HEK293 (cell line): ENCODE results near the gene POC5.
A peak's percentile ranks its signal among the peaks of the same experiment; 100 is the strongest.

Experiments
- CTCF ChIA-PET: fragments of 350-600 bp; formaldehyde crosslinking; extraction: SDS; loops from one replicate; lab custom pipeline; 2021; ENCODE audit warnings: antibody characterized with exemption; lab: Yijun Ruan, JAX
- POLR2A ChIA-PET: fragments of 300-600 bp; formaldehyde crosslinking; extraction: SDS; loops from one replicate; lab custom pipeline; 2020; ENCODE audit warnings: antibody characterized with exemption, inconsistent platforms; lab: Yijun Ruan, JAX
- H3K27ac ChIP-seq: fragments of 200-500 bp; sonication (Bioruptor generic); 2 replicates; pipeline ENCODE4 v1.5.1; 2014; ENCODE audit warnings: low read depth, low read length, control low read depth, inconsistent platforms; ENCODE audit errors: extremely low read depth
- H3K36me3 ChIP-seq, 2 experiments: fragments of 200-500 bp in 1 of 2; sonication (Bioruptor generic) in 1 of 2; 1 replicate in 1 of 2; 2 replicates in 1 of 2; pipeline ENCODE4 v1.5.1; 2014 to 2017; ENCODE audit warnings: inconsistent platforms in 2 of 2, low read length in 2 of 2; ENCODE audit not compliant: control insufficient read depth in 2 of 2, insufficient read depth in 1 of 2
- H3K4me1 ChIP-seq: fragments of 200-500 bp; sonication (Bioruptor generic); 2 replicates; pipeline ENCODE4 v1.5.1; 2014; ENCODE audit warnings: mild to moderate bottlenecking, low read length, inconsistent platforms; ENCODE audit not compliant: control insufficient read depth, insufficient read depth
- H3K4me3 ChIP-seq: 2 replicates; pipeline ENCODE4 v1.5.1; 2011; ENCODE audit warnings: low read depth, mild to moderate bottlenecking, control low read depth, low read length, moderate library complexity
- H3K9me3 ChIP-seq: fragments of 200-500 bp; sonication (Bioruptor generic); 2 replicates; pipeline ENCODE4 v1.5.1; 2014; ENCODE audit warnings: low read depth, low read length, inconsistent platforms; ENCODE audit not compliant: control insufficient read depth, insufficient read depth
- EGR2 ChIP-seq: fragments of 450-650 bp; formaldehyde crosslinking; IDR thresholded peaks from 2 replicates; pipeline ENCODE4 v1.5.1; 2016; ENCODE audit warnings: low read depth, missing biosample characterization, missing genetic modification characterization
- GLIS2 ChIP-seq: fragments of 450-650 bp; formaldehyde crosslinking; IDR thresholded peaks from 2 replicates; pipeline ENCODE4 v1.5.1; 2016; ENCODE audit warnings: missing biosample characterization, missing genetic modification characterization
- HOXA7 ChIP-seq: sonication (generic); formaldehyde crosslinking; IDR thresholded peaks from 2 replicates; pipeline ENCODE4 v1.8.1; 2022; ENCODE audit warnings: missing genetic modification reagents, borderline replicate concordance
- KLF1 ChIP-seq: fragments of 450-650 bp; formaldehyde crosslinking; IDR thresholded peaks from 2 replicates; pipeline ENCODE4 v1.5.1; 2016; ENCODE audit warnings: missing biosample characterization, missing genetic modification characterization
- MZF1 ChIP-seq: fragments of 450-650 bp; formaldehyde crosslinking; IDR thresholded peaks from 2 replicates; pipeline ENCODE4 v1.5.1; 2017; ENCODE audit warnings: missing biosample characterization, missing genetic modification characterization, borderline replicate concordance
- PRDM1 ChIP-seq: fragments of 450-650 bp; formaldehyde crosslinking; IDR thresholded peaks from 2 replicates; pipeline ENCODE4; 2016; ENCODE audit warnings: missing biosample characterization, missing genetic modification characterization
- ZBTB1 ChIP-seq: fragments of 450-650 bp; formaldehyde crosslinking; IDR thresholded peaks from 2 replicates; pipeline ENCODE4 v1.5.1; 2016; ENCODE audit warnings: missing biosample characterization, missing genetic modification characterization
- ZBTB20 ChIP-seq: fragments of 450-650 bp; formaldehyde crosslinking; IDR thresholded peaks from 2 replicates; pipeline ENCODE4 v1.5.1; 2016; ENCODE audit warnings: missing biosample characterization, missing genetic modification characterization
- ZBTB48 ChIP-seq: fragments of 450-650 bp; formaldehyde crosslinking; IDR thresholded peaks from 2 replicates; pipeline ENCODE4 v1.5.1; 2016; ENCODE audit warnings: missing biosample characterization, missing genetic modification characterization
- ZFHX2 ChIP-seq: fragments of 450-650 bp; formaldehyde crosslinking; conservative IDR thresholded peaks from 2 replicates; pipeline ENCODE4 v1.5.1; 2016; ENCODE audit warnings: missing biosample characterization, missing genetic modification characterization
- ZIC2 ChIP-seq: fragments of 450-650 bp; formaldehyde crosslinking; IDR thresholded peaks from 2 replicates; pipeline ENCODE4 v1.5.1; 2016; ENCODE audit warnings: missing biosample characterization, missing genetic modification characterization
- ZNF23 ChIP-seq: fragments of 450-650 bp; formaldehyde crosslinking; IDR thresholded peaks from 2 replicates; pipeline ENCODE4 v1.5.1; 2016; ENCODE audit warnings: missing biosample characterization, missing genetic modification characterization, borderline replicate concordance
- ZNF350 ChIP-seq: fragments of 450-650 bp; formaldehyde crosslinking; IDR thresholded peaks from 2 replicates; pipeline ENCODE4 v1.5.0; 2017; ENCODE audit warnings: missing biosample characterization, mild to moderate bottlenecking, missing genetic modification characterization
- ZNF548 ChIP-seq: fragments of 450-650 bp; formaldehyde crosslinking; IDR thresholded peaks from 2 replicates; pipeline ENCODE4 v1.5.1; 2016; ENCODE audit warnings: missing biosample characterization, missing genetic modification characterization
- ZNF549 ChIP-seq: fragments of 450-650 bp; IDR thresholded peaks from 2 replicates; pipeline ENCODE4 v1.5.1; 2018; ENCODE audit warnings: missing biosample characterization, missing genetic modification characterization, mild to moderate bottlenecking, inconsistent platforms, moderate library complexity
- ZNF658 ChIP-seq: fragments of 450-650 bp; formaldehyde crosslinking; IDR thresholded peaks from 2 replicates; pipeline ENCODE4; 2016; ENCODE audit warnings: missing biosample characterization, missing genetic modification characterization
- ZSCAN16 ChIP-seq: fragments of 450-650 bp; formaldehyde crosslinking; IDR thresholded peaks from 2 replicates; pipeline ENCODE4 v1.5.1; 2016; ENCODE audit warnings: missing biosample characterization, missing genetic modification characterization
- TF ChIP-seq, protein P1 (sequence below): fragments of 450-650 bp; formaldehyde crosslinking; IDR thresholded peaks from 2 replicates; pipeline ENCODE4 v1.5.1; 2016; ENCODE audit warnings: missing biosample characterization, missing genetic modification characterization
- TF ChIP-seq, protein P2 (sequence below): fragments of 450-650 bp; formaldehyde crosslinking; IDR thresholded peaks from 2 replicates; pipeline ENCODE4 v1.5.1; 2016; ENCODE audit warnings: missing biosample characterization, missing genetic modification characterization
- TF ChIP-seq, protein P3 (sequence below): fragments of 450-650 bp; formaldehyde crosslinking; IDR thresholded peaks from 2 replicates; pipeline ENCODE4 v1.5.1; 2017; ENCODE audit warnings: missing biosample characterization, missing genetic modification characterization
- TF ChIP-seq, protein P4 (sequence below): sonication (generic); formaldehyde crosslinking; IDR thresholded peaks from 2 replicates; pipeline ENCODE4 v1.8.1; 2022; ENCODE audit warnings: mild to moderate bottlenecking, moderate library complexity, missing genetic modification reagents
- TF ChIP-seq, protein P5 (sequence below): fragments of 450-650 bp; formaldehyde crosslinking; optimal IDR thresholded peaks from 2 replicates; pipeline ENCODE3; 2016; ENCODE audit warnings: missing biosample characterization, mild to moderate bottlenecking, missing genetic modification characterization
- TF ChIP-seq, protein P6 (sequence below): fragments of 450-650 bp; formaldehyde crosslinking; conservative IDR thresholded peaks from 2 replicates; pipeline ENCODE4 v1.5.1; 2016; ENCODE audit warnings: low read depth, missing biosample characterization, missing genetic modification characterization

Gene POC5

DNA sequence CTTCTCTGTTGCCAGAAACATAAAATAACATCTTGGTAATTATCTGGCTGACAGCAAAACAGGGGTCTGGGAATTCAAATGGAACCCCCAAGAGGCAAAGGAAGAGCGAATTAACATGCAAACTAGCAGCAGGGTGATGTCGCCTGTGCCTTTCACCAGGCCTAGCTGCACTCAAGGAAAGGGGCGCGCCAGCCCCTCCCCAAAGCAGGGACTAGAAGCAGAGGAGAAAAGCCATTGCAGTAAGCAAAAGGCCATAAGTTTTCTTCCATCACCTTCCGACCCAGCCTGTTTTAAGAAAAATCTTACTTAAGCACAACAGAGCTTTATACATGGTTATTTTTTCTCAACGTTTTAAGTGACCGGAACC, 539 bp downstream of the POC5 start:
- Histone ChIP-seq H3K9me3 (no peaks in the 10 kb centered on the region), H3K36me3 (peaks cover 0 to 21% of the 10 kb centered on the region in 2 experiments; a peak in 2 of 3 replicates), H3K4me3 (peak overlapping the region; percentile 74), H3K4me1 (peaks cover 3% of the 10 kb centered on the region; the same call in 1 of the 2 replicates), H3K27ac (peak overlapping the region; percentile 59)
- no peak for TF ChIP-seq EGR2
- TF ChIP-seq ZNF548 (tag by site-specific recombination), result no peak
- no peak for TF ChIP-seq GLIS2 (tag by site-specific recombination)
- TF ChIP-seq ZIC2 (tag by site-specific recombination), result no peak
- TF ChIP-seq, protein P1, sequence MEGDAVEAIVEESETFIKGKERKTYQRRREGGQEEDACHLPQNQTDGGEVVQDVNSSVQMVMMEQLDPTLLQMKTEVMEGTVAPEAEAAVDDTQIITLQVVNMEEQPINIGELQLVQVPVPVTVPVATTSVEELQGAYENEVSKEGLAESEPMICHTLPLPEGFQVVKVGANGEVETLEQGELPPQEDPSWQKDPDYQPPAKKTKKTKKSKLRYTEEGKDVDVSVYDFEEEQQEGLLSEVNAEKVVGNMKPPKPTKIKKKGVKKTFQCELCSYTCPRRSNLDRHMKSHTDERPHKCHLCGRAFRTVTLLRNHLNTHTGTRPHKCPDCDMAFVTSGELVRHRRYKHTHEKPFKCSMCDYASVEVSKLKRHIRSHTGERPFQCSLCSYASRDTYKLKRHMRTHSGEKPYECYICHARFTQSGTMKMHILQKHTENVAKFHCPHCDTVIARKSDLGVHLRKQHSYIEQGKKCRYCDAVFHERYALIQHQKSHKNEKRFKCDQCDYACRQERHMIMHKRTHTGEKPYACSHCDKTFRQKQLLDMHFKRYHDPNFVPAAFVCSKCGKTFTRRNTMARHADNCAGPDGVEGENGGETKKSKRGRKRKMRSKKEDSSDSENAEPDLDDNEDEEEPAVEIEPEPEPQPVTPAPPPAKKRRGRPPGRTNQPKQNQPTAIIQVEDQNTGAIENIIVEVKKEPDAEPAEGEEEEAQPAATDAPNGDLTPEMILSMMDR, result no peak
- no peak for TF ChIP-seq HOXA7 (CRISPR knock-in tag)
- no peak for TF ChIP-seq ZNF23 (tag by site-specific recombination)
- TF ChIP-seq, protein P2, sequence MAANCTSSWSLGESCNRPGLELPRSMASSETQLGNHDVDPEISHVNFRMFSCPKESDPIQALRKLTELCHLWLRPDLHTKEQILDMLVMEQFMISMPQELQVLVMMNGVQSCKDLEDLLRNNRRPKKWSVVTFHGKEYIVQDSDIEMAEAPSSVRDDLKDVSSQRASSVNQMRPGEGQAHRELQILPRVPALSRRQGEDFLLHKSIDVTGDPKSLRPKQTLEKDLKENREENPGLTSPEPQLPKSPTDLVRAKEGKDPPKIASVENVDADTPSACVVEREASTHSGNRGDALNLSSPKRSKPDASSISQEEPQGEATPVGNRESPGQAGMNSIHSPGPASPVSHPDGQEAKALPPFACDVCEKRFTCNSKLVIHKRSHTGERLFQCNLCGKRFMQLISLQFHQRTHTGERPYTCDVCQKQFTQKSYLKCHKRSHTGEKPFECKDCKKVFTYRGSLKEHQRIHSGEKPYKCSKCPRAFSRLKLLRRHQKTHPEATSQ (tag by site-specific recombination), result no peak
- TF ChIP-seq, protein P3, sequence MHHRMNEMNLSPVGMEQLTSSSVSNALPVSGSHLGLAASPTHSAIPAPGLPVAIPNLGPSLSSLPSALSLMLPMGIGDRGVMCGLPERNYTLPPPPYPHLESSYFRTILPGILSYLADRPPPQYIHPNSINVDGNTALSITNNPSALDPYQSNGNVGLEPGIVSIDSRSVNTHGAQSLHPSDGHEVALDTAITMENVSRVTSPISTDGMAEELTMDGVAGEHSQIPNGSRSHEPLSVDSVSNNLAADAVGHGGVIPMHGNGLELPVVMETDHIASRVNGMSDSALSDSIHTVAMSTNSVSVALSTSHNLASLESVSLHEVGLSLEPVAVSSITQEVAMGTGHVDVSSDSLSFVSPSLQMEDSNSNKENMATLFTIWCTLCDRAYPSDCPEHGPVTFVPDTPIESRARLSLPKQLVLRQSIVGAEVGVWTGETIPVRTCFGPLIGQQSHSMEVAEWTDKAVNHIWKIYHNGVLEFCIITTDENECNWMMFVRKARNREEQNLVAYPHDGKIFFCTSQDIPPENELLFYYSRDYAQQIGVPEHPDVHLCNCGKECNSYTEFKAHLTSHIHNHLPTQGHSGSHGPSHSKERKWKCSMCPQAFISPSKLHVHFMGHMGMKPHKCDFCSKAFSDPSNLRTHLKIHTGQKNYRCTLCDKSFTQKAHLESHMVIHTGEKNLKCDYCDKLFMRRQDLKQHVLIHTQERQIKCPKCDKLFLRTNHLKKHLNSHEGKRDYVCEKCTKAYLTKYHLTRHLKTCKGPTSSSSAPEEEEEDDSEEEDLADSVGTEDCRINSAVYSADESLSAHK, result no peak
- no peak for TF ChIP-seq KLF1 (tag by site-specific recombination)
- TF ChIP-seq, protein P4, sequence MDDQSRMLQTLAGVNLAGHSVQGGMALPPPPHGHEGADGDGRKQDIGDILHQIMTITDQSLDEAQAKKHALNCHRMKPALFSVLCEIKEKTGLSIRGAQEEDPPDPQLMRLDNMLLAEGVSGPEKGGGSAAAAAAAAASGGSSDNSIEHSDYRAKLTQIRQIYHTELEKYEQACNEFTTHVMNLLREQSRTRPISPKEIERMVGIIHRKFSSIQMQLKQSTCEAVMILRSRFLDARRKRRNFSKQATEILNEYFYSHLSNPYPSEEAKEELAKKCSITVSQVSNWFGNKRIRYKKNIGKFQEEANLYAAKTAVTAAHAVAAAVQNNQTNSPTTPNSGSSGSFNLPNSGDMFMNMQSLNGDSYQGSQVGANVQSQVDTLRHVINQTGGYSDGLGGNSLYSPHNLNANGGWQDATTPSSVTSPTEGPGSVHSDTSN (CRISPR knock-in tag), result no peak
- TF ChIP-seq ZBTB1 (tag by site-specific recombination), result no peak
- TF ChIP-seq ZNF549 (tag by site-specific recombination), result no peak
- TF ChIP-seq, protein P5, sequence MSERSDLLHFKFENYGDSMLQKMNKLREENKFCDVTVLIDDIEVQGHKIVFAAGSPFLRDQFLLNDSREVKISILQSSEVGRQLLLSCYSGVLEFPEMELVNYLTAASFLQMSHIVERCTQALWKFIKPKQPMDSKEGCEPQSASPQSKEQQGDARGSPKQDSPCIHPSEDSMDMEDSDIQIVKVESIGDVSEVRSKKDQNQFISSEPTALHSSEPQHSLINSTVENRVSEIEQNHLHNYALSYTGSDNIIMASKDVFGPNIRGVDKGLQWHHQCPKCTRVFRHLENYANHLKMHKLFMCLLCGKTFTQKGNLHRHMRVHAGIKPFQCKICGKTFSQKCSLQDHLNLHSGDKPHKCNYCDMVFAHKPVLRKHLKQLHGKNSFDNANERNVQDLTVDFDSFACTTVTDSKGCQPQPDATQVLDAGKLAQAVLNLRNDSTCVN (tag by site-specific recombination), result no peak
- CTCF ChIA-PET, result no interaction called here
- POLR2A ChIA-PET, result interaction anchor here (1.0 to 1.6 kb wide), 8 partner anchors 9 to 396 kb away, joined by 3 to 10 read pairs (median 4); partner anchors contain the start of genes HMGCR and POLK

DNA sequence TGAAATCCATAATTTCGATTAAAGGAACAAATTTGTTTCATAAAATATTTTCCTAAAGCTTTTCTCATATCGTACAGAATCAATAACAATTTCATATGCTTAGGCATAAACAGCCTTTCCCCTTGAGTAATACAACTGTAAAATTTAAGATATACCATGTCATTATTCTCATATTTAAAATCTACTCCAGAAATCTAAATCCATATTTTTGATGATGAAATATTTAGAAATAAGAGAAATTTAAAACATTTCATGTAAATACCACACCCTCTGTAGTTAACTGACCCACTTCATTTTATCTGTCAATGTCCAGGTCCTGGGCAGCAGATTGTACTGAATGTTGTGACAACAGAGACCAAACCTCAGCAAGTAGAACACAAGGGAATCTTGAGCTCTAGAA, 5.1 kb downstream of the POC5 start:
- H3K36me3 ChIP-seq, result peaks cover 0 to 38% of the 10 kb centered on the region in 2 experiments
- no peaks in the 10 kb centered on the region for H3K9me3 ChIP-seq
- ChIA-PET CTCF (no interaction called here), POLR2A (interaction anchor here (0.8 kb wide), 1 partner anchor 375 kb away, joined by 3 read pairs; the partner anchor contains the start of gene HMGCR)
- no peak overlapping the region for H3K4me3 ChIP-seq
- peaks cover 3% of the 10 kb centered on the region; the same call in 1 of the 2 replicates for H3K4me1 ChIP-seq
- H3K27ac ChIP-seq, result no peak overlapping the region
- no peak for TF ChIP-seq ZBTB20 (tag by site-specific recombination)
- no peak for TF ChIP-seq ZBTB48 (tag by site-specific recombination)
- no peak for TF ChIP-seq ZNF658
- no peak for TF ChIP-seq PRDM1 (tag by site-specific recombination)
- TF ChIP-seq MZF1 (tag by site-specific recombination), result no peak
- TF ChIP-seq, protein P6, sequence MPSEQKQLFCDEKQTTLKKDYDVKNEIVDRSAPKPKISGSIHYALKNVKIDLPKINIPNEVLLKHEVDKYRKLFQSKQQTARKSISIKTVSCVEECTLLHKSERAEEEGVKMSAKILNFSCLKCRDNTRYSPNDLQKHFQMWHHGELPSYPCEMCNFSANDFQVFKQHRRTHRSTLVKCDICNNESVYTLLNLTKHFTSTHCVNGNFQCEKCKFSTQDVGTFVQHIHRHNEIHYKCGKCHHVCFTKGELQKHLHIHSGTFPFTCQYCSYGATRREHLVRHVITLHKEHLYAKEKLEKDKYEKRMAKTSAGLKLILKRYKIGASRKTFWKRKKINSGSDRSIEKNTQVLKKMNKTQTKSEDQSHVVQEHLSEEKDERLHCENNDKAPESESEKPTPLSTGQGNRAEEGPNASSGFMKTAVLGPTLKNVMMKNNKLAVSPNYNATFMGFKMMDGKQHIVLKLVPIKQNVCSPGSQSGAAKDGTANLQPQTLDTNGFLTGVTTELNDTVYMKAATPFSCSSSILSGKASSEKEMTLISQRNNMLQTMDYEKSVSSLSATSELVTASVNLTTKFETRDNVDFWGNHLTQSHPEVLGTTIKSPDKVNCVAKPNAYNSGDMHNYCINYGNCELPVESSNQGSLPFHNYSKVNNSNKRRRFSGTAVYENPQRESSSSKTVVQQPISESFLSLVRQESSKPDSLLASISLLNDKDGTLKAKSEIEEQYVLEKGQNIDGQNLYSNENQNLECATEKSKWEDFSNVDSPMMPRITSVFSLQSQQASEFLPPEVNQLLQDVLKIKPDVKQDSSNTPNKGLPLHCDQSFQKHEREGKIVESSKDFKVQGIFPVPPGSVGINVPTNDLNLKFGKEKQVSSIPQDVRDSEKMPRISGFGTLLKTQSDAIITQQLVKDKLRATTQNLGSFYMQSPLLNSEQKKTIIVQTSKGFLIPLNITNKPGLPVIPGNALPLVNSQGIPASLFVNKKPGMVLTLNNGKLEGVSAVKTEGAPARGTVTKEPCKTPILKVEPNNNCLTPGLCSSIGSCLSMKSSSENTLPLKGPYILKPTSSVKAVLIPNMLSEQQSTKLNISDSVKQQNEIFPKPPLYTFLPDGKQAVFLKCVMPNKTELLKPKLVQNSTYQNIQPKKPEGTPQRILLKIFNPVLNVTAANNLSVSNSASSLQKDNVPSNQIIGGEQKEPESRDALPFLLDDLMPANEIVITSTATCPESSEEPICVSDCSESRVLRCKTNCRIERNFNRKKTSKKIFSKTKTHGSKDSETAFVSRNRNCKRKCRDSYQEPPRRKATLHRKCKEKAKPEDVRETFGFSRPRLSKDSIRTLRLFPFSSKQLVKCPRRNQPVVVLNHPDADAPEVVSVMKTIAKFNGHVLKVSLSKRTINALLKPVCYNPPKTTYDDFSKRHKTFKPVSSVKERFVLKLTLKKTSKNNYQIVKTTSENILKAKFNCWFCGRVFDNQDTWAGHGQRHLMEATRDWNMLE (tag by site-specific recombination), result no peak
- TF ChIP-seq ZFHX2 (tag by site-specific recombination), result no peak
- no peak for TF ChIP-seq ZNF350 (tag by site-specific recombination)
- TF ChIP-seq ZSCAN16 (tag by site-specific recombination), result no peak
